ENCODE results near the gene NUBP2. TPM values are rescaled to one million over a fixed set of nuclear protein-coding genes. Genes with fewer than 3 reads are reported as not detected.
A peak's percentile ranks its signal among the peaks of the same experiment; 100 is the strongest.

NUBP2 gene
- total RNA-seq (10 to 100 TPM; 28.9 to 80.9 TPM), polyA plus RNA-seq (10 to 100 TPM; 51.8 to 56.3 TPM)

GRCh38 chr16:1782408-1783264, at the start of gene NUBP2, which contains the start of gene SPSB3:
Gene NUBP2 (plus strand): TSS chr16:1782960. CDS start chr16:1783021, 61 bp downstream.
Gene SPSB3 (minus strand): TSS chr16:1782571. CDS start chr16:1781483, 1,088 bp downstream.
- WGBS: under 1% methylated on average over 102 of the region's 102 CpGs
- Histone ChIP-seq H3K9ac (ENCODE audit: low read depth in 1 of 2, low read length in 2 of 2) (peak within 1 kb of the TSS; percentile 77 to 82), H3K27me3 (ENCODE audit: control insufficient read depth in 4 of 4, insufficient read depth in 4 of 4, low read length in 3 of 4) (no peaks in the 10 kb centered on the region), H3K27ac (ENCODE audit: low read depth in 1 of 2, low read length in 2 of 2) (peak within 1 kb of the TSS; percentile 84 to 87), H3K9me3 (ENCODE audit: control insufficient read depth in 4 of 4, low read length in 3 of 4) (no peaks in the 10 kb centered on the region), H3K4me3 (ENCODE audit: low read depth in 1 of 3, low read length in 3 of 3) (peak within 1 kb of the TSS; percentile 87 to 94 (median 87)), H3K4me1 (ENCODE audit: control insufficient read depth in 4 of 4, insufficient read depth in 4 of 4, low read length in 3 of 4) (peaks cover 14 to 60% (median 42%) of the 10 kb centered on the region in 4 donors), H3K36me3 (ENCODE audit: control insufficient read depth in 4 of 4, insufficient read depth in 3 of 4, low read depth in 1 of 4, low read length in 3 of 4) (peaks cover 0 to 8% (median 4%) of the 10 kb centered on the region in 4 donors)
- DNase-seq (ENCODE audit: low spot score): peak; percentile 97
- TF ChIP-seq REST (IDR thresholded peaks at IDR 0.05) (no peak), RAD21 (IDR thresholded peaks at IDR 0.05) (peak in 1 of 2 donors; percentile 29), SP1 (IDR thresholded peaks at IDR 0.05) (peak; percentile 99), HNF4A (conservative IDR thresholded peaks at IDR 0.05) (peak; percentile 52 to 71), GABPA (IDR thresholded peaks at IDR 0.05 in 1 of 2, conservative IDR thresholded peaks at IDR 0.05 in 1 of 2) (peak; percentile 89 to 97), FOXA2 (IDR thresholded peaks at IDR 0.05) (no peak), EGR1 (IDR thresholded peaks at IDR 0.05; ENCODE audit: low read depth in 2 of 2) (peak; percentile 66 to 76), YY1 (IDR thresholded peaks at IDR 0.05) (no peak), RXRA (IDR thresholded peaks at IDR 0.05) (peak; percentile 60 to 62), CTCF (IDR thresholded peaks at IDR 0.05; ENCODE audit: low read depth, low read length, missing input control) (no peak), HNF4G (IDR thresholded peaks at IDR 0.05) (no peak), NR2F2 (IDR thresholded peaks at IDR 0.05) (peak; percentile 48), FOXA1 (IDR thresholded peaks at IDR 0.05) (no peak), ATF3 (IDR thresholded peaks at IDR 0.05) (no peak), MAX (IDR thresholded peaks at IDR 0.05) (peak; percentile 73), TAF1 (conservative IDR thresholded peaks at IDR 0.05) (no peak), JUND (IDR thresholded peaks at IDR 0.05) (peak in 1 of 2 donors; percentile 26), ZBTB33 (IDR thresholded peaks at IDR 0.05) (no peak)

Data from liver (tissue), 9 donors.